Measurements from ENCODE around the gene THSD4.

THSD4 gene

GRCh38 chr15:71518661-71519060 is 403.4 kb downstream of the THSD4 start:
- no peak for DNase-seq

- no peak for DNase-seq
Observed at GRCh38 chr15:71526060-71526820, 411.0 kb downstream of the THSD4 start.

- no peak for DNase-seq
Observed at GRCh38 chr15:71529361-71529760, 414.1 kb downstream of the THSD4 start.

GRCh38 chr15:71530116-71530515 is 414.8 kb downstream of the THSD4 start:
- DNase-seq = no peak

- no peak for DNase-seq
Observed at GRCh38 chr15:71532994-71533393, 417.7 kb downstream of the THSD4 start.

- DNase-seq = no peak
Observed at GRCh38 chr15:71538181-71538580, 422.9 kb downstream of the THSD4 start.

- DNase-seq = no peak
Observed at GRCh38 chr15:71541746-71542145, 426.5 kb downstream of the THSD4 start.

GRCh38 chr15:71542836-71543235 is 427.6 kb downstream of the THSD4 start:
- no peak for DNase-seq

- DNase-seq = no peak
Observed at GRCh38 chr15:71543413-71543812, 428.1 kb downstream of the THSD4 start.

GRCh38 chr15:71545223-71545760 is 430.0 kb downstream of the THSD4 start:
- DNase-seq = no peak

- no peak for DNase-seq
Observed at GRCh38 chr15:71545923-71546322, 430.7 kb downstream of the THSD4 start.

- DNase-seq = no peak
Observed at GRCh38 chr15:71547011-71547410, 431.7 kb downstream of the THSD4 start.

- DNase-seq = no peak
Observed at GRCh38 chr15:71548401-71548807, 433.1 kb downstream of the THSD4 start.

- no peak for DNase-seq
Observed at GRCh38 chr15:71549091-71549490, 433.8 kb downstream of the THSD4 start.

- no peak for DNase-seq
Observed at GRCh38 chr15:71549697-71550096, 434.4 kb downstream of the THSD4 start.

- no peak for DNase-seq
Observed at GRCh38 chr15:71551566-71551965, 436.3 kb downstream of the THSD4 start.

GRCh38 chr15:71559098-71559497 is 443.8 kb downstream of the THSD4 start:
- DNase-seq = no peak

GRCh38 chr15:71559616-71560015 is 444.3 kb downstream of the THSD4 start:
- DNase-seq = no peak

GRCh38 chr15:71562251-71562650 is 447.0 kb downstream of the THSD4 start:
- DNase-seq = no peak

GRCh38 chr15:71564217-71564616 is 448.9 kb downstream of the THSD4 start:
- no peak for DNase-seq

- no peak for DNase-seq
Observed at GRCh38 chr15:71565006-71565405, 449.7 kb downstream of the THSD4 start.

GRCh38 chr15:71565631-71566160 is 450.4 kb downstream of the THSD4 start:
- no peak for DNase-seq

GRCh38 chr15:71566226-71566625 is 451.0 kb downstream of the THSD4 start:
- no peak for DNase-seq

GRCh38 chr15:71567173-71567572 is 451.9 kb downstream of the THSD4 start:
- DNase-seq = no peak

- no peak for DNase-seq
Observed at GRCh38 chr15:71568227-71568626, 453.0 kb downstream of the THSD4 start.
